Left cardiac atrium (tissue), 4 donors: ENCODE measurements around the gene RAPH1. TPM values are rescaled to one million over a fixed set of nuclear protein-coding genes. Genes with fewer than 3 reads are reported as not detected.
"Not testable (repeated sequence)": the region's sequence is repeated elsewhere in the genome, so short reads cannot be mapped to it uniquely, and the experiment has no call there.

Source experiments
- ATAC-seq, 2 donors: fragments of 200-7000 bp; cut with Tn5 transposase; one replicate each; pipeline ENCODE4 v1.9.1; 2020; ENCODE audit warnings: mild to moderate bottlenecking in 2 of 2, moderate library complexity in 2 of 2
- DNase-seq: peaks from one replicate; pipeline ENCODE4 v3.0.0-alpha.2; 2020
- intact Hi-C, 2 donors: fragments of 100-400 bp; cut with DNase I; formaldehyde crosslinking; loops; one replicate each; pipeline versions ENCODE4 v1.14.1 to v1.15.1; 2022 to 2023
- total RNA-seq, 2 donors: library from RNA; stranded (reverse); fragmentation: NEBNext Ultra II Directional; extraction: Animal tissue kit (Norgen Biotek cat#: 25700); gene quantifications; one replicate each; pipeline ENCODE4 v1.2.1, GENCODE V29; 2021
- donor health status: DM: no; HTN: yes; CAD: no.
- donor health status: DM: no; HTN: yes; CAD: no; lungs with severe emphysema.
- donor health status: DM: yes; HTN: yes; CAD: no.
- donor health status: Dilated cardiomyopathy.

RAPH1 gene
- total RNA-seq, 2 donors from 2014 or later: 17.8 to 39.3 TPM

DNA sequence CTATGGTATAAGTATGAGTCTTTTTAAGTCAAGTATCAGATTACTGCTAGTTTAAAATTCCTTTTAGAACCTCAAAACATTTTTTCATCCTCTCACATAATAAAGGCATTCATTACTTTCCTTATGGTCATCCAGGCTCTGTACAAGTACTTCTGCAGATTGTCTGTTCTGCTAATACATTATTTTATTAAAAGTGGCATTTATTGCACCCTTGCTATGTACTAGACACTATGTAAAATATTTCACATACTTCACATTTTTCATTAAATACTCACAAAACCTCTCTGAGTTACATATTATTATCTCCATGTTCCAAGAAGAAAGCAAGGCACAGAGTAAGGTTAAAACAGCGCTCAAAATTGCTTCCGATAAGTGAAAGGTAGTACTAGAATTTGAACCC lies 84.1 kb downstream of the RAPH1 start:
- ATAC-seq (no peak), DNase-seq (no peak)
- intact Hi-C loops: loop anchor here in 1 of 2 donors (5.0 kb wide), 1 partner anchor 224 kb away; no protein-coding TSS in a partner anchor

DNA sequence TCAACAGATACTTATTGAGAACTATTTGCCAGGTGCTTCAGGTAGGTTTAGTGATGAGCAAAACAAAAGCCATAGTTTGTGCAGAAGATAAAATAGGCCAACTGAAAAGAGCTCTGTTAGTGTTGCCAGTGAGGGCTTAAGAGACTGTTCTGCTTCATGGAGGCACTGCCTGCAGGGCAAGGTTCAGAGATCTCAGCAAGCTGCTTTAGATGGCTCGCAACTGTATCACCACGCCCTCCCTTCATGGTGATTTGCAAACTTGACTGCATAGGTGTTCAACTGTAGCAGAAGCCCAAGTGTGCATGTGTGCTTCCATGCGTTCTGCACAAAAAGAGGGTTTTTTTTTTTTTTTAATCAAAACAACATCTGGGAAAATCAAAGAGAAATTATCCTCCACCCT lies 84.5 kb downstream of the RAPH1 start:
- intact Hi-C loops: loop anchor here in 1 of 2 donors (5.0 kb wide), 1 partner anchor 223 kb away; no protein-coding TSS in a partner anchor

DNA sequence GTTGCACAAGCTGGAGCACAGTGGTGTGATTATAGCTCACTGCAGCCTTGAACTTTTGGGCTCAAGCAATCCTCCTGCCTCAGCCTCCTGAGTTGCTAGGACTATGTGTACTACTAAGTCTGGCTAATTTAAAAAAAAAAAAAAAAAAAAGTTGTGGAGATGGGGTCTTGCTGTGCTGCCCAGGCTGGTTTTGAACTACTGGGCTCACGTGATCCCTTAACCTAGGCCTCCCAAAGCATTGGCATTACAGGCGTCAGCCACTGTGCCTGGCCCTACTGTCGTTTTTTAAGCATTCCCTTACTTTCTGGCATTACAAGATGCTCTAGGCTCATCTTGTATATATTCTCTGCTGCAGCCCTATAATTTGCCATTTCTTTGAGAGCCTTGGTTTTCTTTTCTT lies 88.3 kb downstream of the RAPH1 start:
- no peak for DNase-seq
- intact Hi-C loops: no loop called here
- ATAC-seq: no peak

More for the DNA sequence above, 84.5 kb downstream of the RAPH1 start:
- no peak for ATAC-seq
- no peak for DNase-seq

DNA sequence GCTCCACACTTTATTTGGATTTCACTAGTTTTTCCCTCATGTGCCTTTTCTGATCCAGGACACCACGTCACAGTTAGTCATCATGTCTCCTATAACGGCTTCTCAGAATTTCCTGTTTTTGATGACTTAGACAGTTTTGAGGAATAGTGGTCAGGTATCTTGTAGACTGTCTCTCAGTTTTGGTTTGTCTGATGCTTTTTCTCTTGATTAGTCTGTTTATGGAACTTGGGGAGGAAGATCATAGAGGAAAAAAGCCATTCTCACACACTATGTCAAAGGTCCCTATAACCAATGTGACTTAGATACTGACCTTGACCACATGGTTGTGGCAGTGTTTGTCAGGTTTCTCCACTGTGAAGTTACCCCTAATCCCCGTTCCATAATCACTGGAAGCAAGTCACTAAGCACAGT lies 89.0 kb downstream of the RAPH1 start:
- intact Hi-C loops: no loop called here
- DNase-seq (no peak), ATAC-seq (no peak)

DNA sequence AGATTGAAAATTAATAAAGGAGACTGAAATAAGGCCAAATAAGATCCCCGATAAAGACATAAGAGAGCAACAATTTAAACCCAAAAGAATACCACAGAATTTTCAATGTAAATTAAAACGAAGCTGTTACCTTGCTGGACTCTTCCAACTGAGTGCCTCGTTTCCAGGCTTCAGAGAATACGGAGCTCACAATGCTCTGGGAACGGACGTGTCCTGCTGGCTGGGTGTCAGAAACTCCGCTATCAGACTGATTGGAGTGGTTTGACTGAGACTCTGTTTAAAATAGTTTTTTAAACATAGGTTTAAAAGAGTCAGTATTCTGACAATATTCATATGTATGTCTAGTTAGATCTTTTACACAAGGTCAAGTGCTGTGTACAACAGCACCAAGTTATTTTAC lies 90.4 kb downstream of the RAPH1 start:
- DNase-seq: peak; percentile 53
- intact Hi-C loops: no loop called here

DNA sequence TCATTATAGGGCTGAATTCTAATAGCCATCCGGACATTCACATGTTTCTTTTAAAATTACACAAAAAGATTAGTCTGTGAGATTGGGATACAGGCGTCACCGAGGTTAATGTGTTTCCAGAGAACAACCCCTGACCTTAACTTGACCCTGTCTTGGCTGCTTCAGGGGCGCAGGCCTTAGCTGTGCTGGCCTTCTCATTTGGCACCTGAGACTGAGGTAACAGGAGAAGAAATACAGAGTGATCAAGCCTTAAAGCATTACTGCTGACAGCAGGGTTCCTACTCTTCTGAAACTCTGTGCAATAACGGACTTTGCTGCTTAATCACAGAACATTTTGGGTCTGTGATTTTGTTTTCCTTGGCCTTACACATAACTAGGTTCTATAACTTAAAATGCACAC lies 92.6 kb downstream of the RAPH1 start:
- intact Hi-C loops: no loop called here
- DNase-seq (no peak), ATAC-seq (no peak)

More for the DNA sequence above, 90.4 kb downstream of the RAPH1 start:
- peak; percentile 63 to 73 for ATAC-seq

DNA sequence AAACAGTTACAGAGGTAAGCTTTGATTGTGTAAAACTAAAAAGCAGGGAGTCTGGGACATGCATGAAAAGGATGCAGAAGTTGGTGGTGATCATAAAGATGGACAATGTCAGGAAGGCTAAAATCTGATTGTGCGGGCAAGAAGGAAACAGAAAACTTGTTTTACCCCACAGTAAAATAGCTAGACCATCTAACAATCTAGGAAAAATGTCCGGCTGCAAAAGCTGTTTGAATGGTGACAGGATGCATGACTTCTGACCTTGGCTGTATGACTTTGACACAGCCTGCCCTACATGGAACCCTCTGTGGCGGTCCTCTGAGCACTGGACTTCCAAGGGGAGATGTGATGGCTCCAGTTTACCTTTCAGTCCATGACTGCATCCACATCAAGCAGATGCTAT lies 93.6 kb downstream of the RAPH1 start:
- no peak for DNase-seq
- intact Hi-C loops: no loop called here
- no peak for ATAC-seq

DNA sequence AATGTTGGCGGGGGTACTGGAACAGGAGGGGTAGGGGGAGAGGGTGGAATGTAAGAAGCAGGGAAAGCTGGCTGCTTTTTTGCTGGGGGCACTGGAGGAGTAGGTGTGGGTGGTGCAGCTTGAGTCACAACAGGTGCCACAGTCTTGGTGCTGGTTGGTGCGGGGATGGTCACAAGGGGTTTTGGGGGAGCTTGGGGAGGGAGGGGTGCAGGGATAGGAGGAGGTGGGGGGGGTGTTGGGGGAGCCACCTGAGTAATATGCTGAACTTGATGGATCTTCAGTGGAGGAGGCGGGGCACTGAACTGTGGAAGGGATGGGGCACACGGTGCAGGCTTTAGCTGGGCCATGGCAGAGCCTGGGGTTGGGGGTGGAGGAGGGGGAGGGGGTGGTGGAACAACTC lies 94.4 kb downstream of the RAPH1 start:
- ATAC-seq: no peak

DNA sequence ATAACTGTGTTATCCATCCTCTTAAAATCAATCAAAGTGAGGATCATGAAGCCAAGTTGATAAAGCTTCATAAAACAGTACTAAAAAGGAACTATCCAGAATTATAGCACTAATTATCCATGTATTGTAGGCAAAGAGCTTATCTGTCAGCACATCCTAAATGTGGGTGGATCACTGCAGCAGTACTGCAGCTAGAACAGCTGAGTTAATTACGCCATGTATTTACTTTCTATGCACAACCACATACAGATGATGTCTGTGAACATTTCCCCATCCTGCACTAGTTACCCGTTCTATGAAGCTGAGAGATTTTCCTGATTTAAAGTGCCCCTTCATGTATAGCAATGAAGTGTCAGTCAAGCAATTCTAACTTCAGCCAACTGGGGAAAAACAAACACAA lies 96.6 kb downstream of the RAPH1 start:
- ATAC-seq (no peak), DNase-seq (no peak)
- intact Hi-C loops: no loop called here

More for the DNA sequence above, 94.4 kb downstream of the RAPH1 start:
- no peak for DNase-seq
- intact Hi-C loops: no loop called here

DNA sequence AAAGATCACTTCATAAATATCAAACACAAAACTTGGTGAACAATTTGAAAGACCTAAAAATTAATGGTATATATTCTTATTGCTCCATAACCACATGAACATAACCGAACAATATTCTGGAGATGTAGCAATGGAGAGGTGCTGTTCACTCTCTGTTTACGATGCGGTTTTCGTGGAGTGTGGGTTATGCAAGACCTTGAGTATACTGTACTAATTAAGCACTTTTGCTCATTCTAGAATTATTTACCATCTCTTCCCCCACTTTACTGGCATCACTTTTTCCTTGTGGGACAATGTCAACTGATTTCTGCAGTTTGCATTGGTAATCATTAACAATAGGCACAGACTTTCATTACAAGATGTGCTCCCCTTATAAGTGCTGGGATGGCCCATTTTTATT lies 97.6 kb downstream of the RAPH1 start:
- ATAC-seq (no peak), DNase-seq (no peak)
- intact Hi-C loops: no loop called here

DNA sequence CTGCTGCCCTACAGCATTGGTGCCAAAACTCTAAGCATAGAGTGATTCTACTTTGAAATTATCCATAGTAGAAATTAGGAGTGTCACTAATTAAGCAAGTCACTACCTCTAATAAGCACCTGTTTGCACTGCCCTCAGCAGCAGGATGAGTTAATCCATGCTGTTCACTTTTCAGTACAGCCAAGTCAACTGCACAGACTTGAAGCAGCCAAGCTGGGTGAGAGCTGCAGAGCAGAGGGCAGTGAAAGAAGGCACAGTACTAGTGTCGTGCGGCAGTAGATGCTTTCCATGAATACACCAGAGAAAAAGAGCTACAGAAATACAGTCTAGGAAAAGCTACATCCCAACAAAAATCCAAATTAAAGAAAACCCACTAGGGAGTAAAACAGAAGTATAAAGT lies 98.6 kb downstream of the RAPH1 start:
- ATAC-seq (no peak), DNase-seq (no peak)
- intact Hi-C loops: no loop called here

DNA sequence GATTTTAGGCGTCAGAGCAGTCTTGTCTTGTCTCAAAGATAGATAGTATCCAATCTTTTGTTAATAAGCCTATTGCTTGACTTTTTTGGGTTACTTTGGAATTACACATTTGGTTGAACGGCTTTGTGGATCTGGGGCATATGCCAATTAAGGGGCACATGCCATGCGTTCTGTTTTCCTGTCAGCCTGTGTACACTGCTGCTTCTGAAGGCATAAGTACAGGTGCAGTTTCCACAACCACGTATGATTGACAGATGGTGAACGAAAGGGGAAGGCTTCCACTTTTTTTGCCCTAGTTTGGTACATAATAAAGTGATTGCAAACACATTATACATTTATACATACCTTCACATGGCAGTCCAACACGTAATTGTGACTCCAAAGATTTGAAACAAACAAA lies 102.3 kb downstream of the RAPH1 start:
- no peak for DNase-seq
- ATAC-seq: no peak
- intact Hi-C loops: no loop called here

DNA sequence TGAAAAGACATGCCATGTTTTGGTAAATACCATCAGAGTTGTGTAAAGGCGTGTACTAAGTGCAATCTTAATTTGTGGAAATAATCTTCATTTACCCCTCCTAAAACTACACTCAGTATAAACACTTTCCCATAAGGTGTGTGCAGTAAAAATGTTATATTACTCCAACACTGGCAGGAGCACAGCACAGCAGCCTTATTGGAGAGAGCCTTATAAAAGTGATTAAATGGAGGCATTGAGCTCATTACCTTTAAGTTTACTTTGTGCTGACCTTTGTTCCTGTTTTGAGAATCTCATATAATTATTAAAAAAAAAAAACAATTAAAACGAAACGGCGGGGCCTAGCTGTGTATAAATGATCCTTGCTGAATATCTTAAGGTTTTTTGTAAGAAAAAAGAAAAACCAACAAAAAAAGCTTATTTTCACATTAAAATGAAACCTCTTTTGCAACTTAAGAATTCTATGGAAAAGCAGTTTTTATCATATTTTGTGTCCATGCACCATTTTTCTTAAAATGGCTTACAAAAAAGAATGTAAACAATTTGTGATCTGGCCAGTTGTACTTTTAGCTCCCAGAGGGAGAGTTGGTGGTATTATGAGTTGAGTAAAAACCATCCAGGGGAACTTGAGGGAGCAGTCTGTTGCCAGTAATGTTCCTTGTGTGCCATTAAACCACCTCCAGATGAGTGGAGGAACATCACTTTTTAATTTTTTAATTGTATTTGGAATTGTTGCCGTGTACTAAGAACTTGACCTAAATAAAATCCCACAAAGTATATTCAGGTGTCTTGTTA lies 103.5 kb downstream of the RAPH1 start:
- DNase-seq (no peak), ATAC-seq (no peak)
- intact Hi-C loops: no loop called here

DNA sequence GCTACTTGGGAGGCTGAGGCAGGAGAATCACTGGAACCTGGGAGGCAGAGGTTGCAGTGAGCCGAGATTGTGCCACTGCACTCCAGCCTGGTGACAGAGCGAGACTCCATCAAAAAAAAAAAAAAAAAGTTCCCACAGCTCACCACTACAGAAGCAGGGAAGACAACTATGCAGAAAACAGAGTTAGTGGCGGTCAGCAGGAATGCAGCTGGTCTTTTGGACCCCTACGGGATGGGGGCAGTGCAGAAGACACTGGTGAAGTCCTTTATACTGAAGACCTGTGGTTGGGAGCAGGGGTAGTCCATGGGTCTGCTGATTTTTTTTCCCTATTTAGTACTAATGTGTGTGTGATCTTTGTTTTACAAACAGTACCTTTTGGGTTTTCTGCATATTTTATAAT lies 105.5 kb downstream of the RAPH1 start:
- DNase-seq, intact Hi-C loops, ATAC-seq: not testable (repeated sequence)

DNA sequence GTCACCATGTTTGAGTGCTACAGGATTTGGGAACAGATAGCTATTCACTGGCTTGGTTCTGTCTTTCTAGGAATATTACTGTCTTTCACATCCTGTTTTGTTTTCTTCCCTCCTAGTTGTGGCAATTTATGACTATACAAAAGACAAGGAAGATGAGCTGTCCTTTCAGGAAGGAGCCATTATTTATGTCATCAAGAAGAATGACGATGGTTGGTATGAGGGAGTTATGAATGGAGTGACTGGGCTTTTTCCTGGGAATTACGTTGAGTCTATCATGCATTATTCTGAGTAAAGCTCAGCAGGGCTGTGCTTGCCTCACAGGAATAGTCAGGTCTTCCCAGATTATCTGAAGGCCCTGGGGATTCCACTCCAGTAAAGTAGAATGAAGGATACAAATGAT lies 108.0 kb downstream of the RAPH1 start:
- no peak for DNase-seq
- intact Hi-C loops: no loop called here
- no peak for ATAC-seq

DNA sequence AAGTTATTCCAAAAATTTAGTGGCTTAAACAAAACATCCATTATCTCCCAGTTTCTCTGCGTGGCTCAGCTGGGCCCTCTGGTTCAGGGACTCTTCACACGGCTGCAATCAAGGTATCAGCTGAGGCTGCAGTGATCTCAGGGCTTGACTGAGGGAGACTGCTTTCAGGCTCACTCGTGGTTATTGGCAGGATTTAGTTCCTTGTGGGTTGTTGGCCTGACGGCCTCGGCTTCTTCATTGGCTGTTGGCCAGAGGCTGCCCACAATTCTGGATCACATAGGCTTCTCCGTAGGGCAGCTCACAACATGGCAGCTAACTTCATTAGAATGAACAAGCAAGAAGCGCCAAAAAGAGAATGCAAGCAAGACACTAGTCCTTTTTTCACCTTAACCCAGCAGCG lies 116.8 kb downstream of the RAPH1 start:
- DNase-seq: no peak
- intact Hi-C loops: no loop called here
- ATAC-seq: no peak

DNA sequence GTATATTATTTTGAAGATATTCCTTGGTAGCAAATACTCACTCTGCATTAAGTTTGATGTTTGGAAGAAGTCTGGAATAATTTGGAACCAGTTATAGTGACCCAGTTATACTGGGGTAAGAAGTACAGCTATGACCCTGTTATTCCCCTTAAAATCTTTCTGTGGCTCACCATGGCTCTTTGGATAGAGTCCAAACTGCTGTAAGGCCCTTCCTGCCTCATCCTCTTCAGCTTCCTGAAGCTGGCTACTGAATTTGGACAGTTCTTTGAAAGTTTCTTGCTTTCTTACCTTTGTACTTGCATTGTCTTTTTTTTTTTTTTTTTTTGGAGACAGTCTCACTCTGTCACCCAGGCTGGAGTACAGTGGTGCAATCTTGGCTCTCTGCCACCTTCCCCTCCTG lies 121.3 kb downstream of the RAPH1 start:
- ATAC-seq (no peak), DNase-seq (no peak)
- intact Hi-C loops: no loop called here

DNA sequence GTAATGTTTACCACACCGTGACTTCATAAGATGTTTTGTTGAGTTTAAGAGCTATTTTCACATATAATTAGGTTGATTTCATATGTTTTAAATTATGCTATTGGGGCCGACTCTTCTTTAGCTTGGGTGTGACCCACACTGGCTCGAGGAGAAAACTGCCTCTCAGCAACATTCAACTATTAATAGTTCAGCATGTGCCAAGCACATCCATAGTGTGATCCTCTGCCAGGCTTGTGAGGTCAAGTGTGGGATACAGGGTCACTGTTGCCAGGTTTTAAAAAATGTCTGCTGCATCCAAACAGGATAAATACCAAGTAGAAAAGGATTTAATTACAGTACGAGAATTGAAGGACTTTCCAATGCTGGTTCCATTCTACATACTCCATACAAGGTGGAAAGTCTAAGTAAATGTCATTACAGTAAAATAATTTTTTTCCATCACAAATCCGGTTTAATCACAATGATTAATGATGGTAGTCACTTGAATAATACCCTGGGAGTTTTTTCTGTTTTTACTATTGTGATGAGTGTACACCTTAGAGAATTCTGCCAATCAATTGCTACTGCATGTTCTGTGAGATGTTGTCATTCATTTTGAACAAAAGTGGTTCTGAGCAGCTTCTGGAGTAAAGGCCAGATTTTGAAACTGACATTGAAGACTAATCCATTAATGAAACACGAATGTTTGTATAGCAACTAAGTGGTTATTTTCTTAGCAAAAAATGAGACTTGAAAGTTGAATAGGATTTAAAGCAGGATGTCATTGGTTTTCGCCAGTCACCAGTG lies 122.4 kb downstream of the RAPH1 start:
- peak; percentile 90 to 95 for ATAC-seq
- intact Hi-C loops: no loop called here
- peak; percentile 31 for DNase-seq

DNA sequence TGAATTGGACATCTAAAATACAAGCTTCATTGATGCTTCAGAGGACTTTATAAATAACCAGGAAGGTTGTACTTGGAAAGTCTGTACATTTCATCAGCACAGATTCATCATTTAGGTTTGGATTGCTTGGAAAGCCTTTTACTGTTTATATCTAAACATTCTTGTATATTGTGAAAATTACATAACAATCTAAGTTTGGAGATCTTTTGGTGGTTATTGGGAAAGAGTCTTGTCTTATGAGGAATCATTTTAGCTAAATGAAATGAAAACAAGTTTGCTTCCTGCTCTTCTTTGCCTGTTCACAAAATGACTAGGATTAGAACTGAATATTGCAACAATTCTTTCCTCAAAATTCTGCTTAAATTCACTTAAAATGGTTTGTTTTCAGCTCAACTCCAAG lies 127.6 kb downstream of the RAPH1 start:
- ATAC-seq (no peak), DNase-seq (no peak)
- intact Hi-C loops: no loop called here

DNA sequence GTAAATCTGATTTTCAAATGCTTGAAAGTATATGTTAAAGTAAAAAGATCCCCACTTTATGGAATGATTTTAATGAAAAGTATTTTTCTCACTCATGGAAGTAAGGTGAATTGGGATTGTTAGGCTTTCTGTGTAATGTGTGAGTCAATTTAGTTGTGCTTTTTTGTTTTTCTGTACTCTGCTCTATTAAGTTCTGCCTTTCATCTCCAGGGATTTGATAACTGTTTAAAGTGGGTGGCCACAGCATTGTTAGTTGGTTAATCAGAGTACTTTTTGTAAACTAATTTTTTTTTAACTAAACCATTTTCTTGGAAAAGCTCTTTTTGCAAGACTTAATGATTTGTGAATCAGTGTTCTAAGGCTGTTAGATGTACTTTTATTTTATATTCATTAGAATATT lies 130.1 kb downstream of the RAPH1 start:
- peak in 1 of 2 donors; percentile 49 for ATAC-seq
- no peak for DNase-seq
- intact Hi-C loops: no loop called here
